Stimulated activated naive CD4-positive, alpha-beta T cell (primary cell): ENCODE measurements around the gene AKAP10.
"Not testable (repeated sequence)": the region's sequence is repeated elsewhere in the genome, so short reads cannot be mapped to it uniquely, and the experiment has no call there.

Source experiments
- DNase-seq, 6 experiments: peaks; one replicate each; lab custom pipeline; 2025; lab: John Stamatoyannopoulos, UW

The AKAP10 gene

DNA sequence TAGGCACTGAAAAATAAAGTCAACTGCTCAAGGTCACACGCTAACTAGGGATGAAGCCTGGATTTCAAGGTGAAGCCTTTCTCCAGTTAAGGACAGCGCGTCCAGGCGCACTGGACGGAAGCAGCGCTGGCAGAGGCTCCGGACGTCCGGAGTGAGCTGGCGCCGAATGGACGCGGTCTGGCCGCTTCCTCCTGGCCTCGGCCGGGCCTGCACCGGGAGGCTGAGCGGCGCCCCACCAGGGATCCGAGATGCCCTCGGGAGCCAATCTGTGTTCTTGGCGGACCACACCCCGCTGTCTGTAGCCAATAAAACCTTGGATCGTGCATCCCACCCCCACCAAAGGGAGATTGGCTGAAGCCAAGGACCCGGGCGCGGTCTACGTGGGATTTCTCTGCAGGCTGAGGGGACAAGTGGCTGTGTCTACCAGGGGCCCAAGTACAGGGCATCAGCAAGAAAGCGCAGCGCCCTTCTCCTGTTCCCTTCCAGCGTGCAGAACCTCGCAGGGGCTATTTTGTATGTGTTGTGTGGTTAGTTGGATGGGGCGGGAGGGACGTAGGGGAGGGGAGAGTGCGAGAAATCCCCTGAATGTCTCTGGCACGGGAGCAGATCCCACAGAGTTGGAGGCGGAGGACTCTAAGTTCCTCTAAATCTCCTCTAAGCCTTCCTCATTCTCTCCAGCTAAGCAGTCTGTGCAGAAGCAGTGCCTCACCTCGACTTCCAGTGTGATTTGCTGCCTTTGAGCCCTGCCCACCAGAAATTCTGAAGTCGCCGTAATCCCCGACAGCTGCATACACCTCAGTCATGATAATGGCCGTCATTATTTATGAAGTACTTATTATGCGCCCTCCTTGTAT lies 2.5 kb upstream of the AKAP10 start:
- DNase-seq, result no peak

DNA sequence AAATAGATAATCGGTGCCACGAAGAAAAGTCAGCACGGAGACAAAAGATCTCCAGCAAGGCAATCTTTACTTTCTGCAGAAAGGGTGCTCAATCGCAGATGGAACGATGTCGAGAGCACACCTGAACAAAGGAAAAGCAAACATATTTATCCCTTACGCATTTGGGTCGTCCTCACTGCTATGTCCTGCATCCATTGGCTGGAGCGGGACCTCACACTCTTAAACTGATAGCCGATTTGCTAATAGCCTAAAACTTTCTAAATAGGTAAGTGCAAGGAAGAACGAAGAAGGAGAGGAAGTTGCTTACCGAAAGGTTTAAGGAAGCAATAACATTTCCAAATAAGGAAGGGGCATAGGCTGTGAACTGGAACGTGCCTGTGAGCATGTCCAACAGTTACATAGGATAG lies 1.2 kb upstream of the AKAP10 start:
- DNase-seq, result no peak

- DNase-seq, result peak in 1 of 6 experiments; percentile 39
Observed at GRCh38 chr17:19978209-19978802, 678 bp upstream of the AKAP10 start.

- DNase-seq, result no peak
Observed at GRCh38 chr17:19975601-19976000, 2.0 kb downstream of the AKAP10 start.

GRCh38 chr17:19973156-19973555 lies 4.5 kb downstream of the AKAP10 start:
- no peak for DNase-seq

DNA sequence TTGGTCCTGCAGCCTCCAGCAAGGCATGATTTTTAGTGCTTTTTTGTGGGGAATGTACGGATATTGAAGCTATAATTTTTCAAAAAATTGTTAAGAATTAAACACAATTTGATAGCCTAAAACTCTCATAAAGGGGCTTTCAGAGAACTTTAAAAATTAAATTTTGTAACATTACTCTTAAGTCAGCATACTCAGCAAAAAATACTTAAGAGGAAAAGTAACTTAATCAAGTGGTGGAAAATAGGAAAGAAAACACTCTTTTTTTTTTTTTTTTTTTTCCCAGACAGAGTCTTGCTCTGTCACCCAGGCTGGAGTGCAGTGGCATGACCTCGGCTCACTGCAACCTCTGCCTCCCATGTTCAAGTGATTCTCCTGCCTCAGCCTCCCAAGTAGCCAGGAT lies 14.7 kb downstream of the AKAP10 start:
- DNase-seq, result not testable (repeated sequence)

DNA sequence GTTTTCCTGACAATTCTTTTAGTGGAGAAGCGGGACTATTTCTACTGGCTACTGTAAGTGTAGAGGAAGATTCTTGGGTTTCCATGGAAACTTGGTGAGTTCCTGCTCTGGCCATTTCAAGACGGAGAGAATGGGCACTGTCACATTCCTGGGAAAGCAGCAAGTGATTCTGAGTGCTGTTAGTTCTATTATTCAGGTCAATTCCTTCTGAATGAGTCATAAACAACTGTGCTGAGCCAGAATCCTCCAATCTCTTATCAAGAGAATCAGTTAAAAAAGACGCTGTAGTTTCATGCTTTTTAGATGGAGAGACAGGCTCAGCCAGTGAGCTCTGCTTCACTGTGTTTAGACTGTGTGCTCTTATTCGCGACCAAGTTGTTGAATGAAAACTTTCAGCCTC lies 19.6 kb downstream of the AKAP10 start:
- no peak for DNase-seq

DNA sequence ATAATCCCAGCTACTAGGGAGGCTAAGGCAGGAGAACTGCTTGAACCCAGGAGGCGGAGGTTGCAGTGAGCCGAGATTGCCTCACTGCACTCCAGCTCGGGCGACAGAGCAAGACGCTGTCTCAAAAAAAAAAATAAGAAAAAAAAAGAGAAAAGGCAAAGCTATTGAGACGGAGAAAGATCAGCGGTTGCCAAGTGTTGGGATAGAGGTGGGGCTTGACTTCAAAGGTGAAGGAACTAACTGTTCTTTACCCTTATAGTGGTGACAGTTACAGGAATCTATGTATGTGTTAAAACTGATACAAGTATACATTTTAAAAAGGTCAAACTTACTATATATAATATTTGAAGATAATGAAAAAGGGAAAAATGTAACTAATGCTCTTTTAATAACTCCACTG lies 22.5 kb downstream of the AKAP10 start:
- DNase-seq, result no peak

GRCh38 chr17:19951411-19951810 lies 26.2 kb downstream of the AKAP10 start:
- DNase-seq, result not testable (repeated sequence)

- DNase-seq, result not testable (repeated sequence)
Observed at GRCh38 chr17:19950624-19951195, 26.9 kb downstream of the AKAP10 start.

DNA sequence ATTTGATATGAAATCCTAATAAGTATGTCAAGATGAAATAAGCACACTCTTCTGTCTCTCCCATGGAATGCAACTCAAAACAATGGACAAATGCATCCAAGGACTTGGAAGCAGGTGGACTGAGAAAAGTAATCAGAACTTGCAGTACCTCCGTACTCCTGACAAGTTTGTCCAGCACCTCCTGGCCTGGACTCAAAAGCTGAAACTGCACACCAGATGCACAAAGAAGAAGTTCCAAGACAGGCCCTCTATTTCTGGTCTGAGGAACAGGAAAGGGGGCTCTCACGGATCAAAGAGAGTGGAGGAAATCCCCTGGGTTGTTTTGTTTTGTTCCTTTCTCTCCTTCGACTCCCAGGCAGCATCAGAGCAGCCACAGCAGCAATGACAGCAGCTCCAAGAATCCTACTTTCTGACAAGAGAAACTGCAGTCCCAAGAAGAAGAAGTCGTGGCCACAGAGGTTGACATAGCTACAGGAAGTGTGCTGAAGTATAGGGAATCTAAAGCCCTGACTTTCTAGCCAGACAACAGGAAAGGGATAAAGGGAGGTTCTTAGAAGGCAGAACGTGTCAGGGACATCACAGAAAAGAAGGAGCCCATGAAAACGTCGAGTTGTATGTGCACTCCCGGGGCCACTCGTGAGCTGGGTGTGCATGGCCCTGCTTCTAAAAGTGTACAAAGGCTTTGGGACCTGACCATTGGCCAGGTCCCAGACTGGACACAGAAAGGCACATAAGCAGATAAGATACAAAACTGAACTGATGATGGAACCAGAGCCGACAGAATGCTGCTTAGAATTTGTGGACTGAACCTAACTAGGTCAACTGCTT lies 29.3 kb downstream of the AKAP10 start:
- no peak for DNase-seq

DNA sequence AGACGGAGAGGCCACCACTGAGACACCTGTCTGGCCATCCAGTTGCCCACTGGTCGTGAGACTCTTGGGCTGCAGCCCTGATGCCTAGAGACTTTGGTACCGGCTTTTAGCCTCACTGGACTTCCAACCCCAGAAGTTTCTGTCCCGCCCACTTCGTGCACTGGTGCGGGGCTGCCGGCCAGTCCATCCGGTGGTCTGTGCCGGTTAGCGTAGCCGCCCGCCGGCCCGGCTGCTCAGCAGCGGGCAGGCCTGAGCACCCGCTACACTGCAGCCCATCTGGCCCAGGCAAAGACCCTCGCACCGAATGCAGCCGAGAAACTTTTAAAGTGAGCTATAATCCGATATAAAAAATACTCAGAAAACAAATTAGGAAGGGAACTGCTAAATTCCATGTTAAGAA lies 30.7 kb downstream of the AKAP10 start:
- no peak for DNase-seq

DNA sequence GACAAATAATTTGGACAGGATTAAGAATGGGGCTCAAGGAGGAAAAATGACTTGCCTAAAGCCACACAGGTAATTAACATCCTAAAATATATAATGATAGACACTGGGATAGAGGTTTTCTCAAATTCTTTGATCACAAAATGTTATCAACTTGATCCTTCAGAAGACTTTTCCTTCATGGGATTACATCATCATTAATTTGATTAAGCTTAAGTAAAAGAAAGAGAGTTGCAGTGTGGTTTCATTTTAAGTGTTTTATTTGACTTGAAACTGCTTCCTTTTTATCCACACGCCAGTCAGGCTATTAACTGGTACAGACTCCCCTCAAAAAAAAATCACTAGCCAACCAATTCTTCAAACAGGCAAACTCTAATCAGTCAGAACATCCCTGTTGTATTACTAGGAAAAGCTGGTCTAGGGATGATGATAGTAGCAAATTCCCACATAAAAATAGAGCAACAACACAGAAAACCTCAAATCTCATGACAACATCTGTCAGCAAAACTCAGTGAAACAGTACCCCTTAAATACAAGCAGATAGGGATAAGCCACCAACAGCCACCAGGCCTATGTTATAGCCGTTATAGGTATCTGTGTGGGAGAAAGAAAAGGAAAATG lies 32.5 kb downstream of the AKAP10 start:
- DNase-seq, result no peak

DNA sequence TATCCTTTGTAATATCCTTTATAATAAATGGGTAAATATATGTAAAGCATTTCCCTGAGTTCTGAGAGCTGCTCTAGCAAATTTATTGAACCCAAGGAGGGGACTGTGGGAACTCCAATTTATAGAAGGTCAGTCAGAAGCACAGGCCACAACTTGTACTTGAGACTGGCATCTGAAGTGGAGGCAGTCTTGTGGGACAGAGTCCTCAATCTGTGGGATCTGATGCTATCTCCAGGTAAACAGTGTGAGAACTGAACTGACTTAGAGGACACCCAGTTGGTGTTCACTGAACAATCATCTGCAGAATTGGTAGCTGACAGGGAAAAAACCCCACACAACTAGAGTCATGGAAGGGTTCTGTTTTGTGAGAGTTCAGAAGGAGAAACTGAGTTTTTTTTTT lies 34.0 kb downstream of the AKAP10 start:
- no peak for DNase-seq

- no peak for DNase-seq
Observed at GRCh38 chr17:19943026-19943425, 34.6 kb downstream of the AKAP10 start.

GRCh38 chr17:19940722-19941464 lies 36.7 kb downstream of the AKAP10 start:
- no peak for DNase-seq

GRCh38 chr17:19939993-19940721 lies 37.5 kb downstream of the AKAP10 start:
- no peak for DNase-seq

DNA sequence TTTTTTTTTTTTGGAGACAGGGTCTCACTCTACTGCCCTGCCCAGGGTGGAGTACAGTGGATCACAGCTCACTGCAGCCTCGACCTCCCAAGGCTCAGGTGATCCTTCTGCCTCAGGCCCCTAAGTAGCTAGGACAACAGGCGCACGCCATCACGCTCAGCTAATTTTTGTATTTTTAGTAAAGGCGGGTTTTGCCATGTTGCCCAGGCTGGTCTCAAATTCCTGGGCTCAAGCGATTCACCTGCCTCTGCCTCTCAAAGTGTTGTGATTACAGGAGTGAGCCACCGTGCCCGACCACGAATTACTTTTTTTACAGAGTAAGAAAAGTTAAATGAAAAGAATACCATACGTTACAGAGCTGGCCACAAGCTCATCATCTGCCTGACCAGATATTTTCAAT lies 38.9 kb downstream of the AKAP10 start:
- DNase-seq, result no peak

DNA sequence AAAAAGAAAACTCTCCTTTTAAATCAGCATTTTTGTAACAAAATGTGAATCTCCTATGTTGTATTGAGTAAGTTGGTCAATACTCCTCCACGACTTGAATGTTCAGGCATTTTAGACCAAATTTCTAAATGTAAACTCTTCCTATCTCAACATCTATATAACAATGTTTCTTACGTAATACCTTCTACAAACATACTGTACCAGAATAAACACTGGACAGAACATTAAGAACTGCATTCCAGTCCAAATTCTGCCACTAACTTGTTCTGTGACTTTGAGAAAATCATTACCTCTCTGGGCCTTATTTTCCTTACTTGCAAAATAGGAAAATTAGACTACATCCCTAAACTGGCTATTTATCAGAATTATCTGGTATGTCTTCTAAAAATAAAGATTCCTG lies 40.1 kb downstream of the AKAP10 start:
- DNase-seq, result no peak

DNA sequence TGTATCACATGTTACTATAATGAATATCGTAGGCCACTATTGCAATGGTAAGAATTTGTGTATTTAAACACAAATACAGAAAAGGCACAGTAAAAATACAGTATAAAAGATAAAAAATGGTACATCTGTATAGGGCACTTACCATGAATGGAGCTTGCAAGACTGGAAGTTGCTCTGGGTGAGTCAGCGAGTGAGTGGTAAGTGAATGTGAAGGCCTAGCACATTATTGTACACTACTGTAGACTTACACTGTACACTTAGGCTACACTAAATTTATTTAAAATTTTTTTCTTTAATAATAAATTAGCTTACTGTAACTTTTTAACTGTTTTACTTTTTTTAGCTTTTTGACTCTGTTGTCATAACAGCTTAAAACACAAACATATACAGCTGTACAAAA lies 42.5 kb downstream of the AKAP10 start:
- DNase-seq, result no peak

- DNase-seq, result no peak
Observed at GRCh38 chr17:19933628-19934027, 44.0 kb downstream of the AKAP10 start.
